ENCODE results near the gene GALNT14.

Gene GALNT14

GRCh38 chr2:30869988-30870387, 268.3 kb downstream of the GALNT14 start:
- no peak overlapping the region for H3K9ac ChIP-seq (ENCODE audit: low read depth in 1 of 2, low read length in 2 of 2)
- H3K9me3 ChIP-seq (ENCODE audit: control insufficient read depth in 2 of 2, low read length in 2 of 2), result no peaks in the 10 kb centered on the region
- H3K36me3 ChIP-seq (ENCODE audit: control insufficient read depth in 2 of 2, insufficient read depth in 2 of 2, low read length in 2 of 2), result no peaks in the 10 kb centered on the region
- H3K4me1 ChIP-seq (ENCODE audit: control insufficient read depth in 2 of 2, insufficient read depth in 2 of 2, low read length in 2 of 2), result no peaks in the 10 kb centered on the region
- H3K27ac ChIP-seq (ENCODE audit: low read depth in 2 of 2, low read length in 2 of 2), result no peak overlapping the region
- no peaks in the 10 kb centered on the region for H3K27me3 ChIP-seq (ENCODE audit: control insufficient read depth in 2 of 2, insufficient read depth in 2 of 2, low read length in 2 of 2)
- H3K4me3 ChIP-seq (ENCODE audit: low read length in 2 of 2), result no peak overlapping the region

- Histone ChIP-seq H3K36me3 (ENCODE audit: control insufficient read depth in 2 of 2, insufficient read depth in 2 of 2, low read length in 2 of 2) (no peaks in the 10 kb centered on the region), H3K9ac (ENCODE audit: low read depth in 1 of 2, low read length in 2 of 2) (no peak overlapping the region), H3K27me3 (ENCODE audit: control insufficient read depth in 2 of 2, insufficient read depth in 2 of 2, low read length in 2 of 2) (no peaks in the 10 kb centered on the region), H3K4me3 (ENCODE audit: low read length in 2 of 2) (no peak overlapping the region), H3K9me3 (ENCODE audit: control insufficient read depth in 2 of 2, low read length in 2 of 2) (no peaks in the 10 kb centered on the region), H3K27ac (ENCODE audit: low read depth in 2 of 2, low read length in 2 of 2) (no peak overlapping the region), H3K4me1 (ENCODE audit: control insufficient read depth in 2 of 2, insufficient read depth in 2 of 2, low read length in 2 of 2) (no peaks in the 10 kb centered on the region)
These were observed 270.9 kb downstream of the GALNT14 start for GRCh38 chr2:30867385-30867784.

GRCh38 chr2:30866974-30867373, 271.3 kb downstream of the GALNT14 start:
- Histone ChIP-seq H3K27ac (ENCODE audit: low read depth in 2 of 2, low read length in 2 of 2) (no peak overlapping the region), H3K4me3 (ENCODE audit: low read length in 2 of 2) (no peak overlapping the region), H3K9ac (ENCODE audit: low read depth in 1 of 2, low read length in 2 of 2) (no peak overlapping the region), H3K9me3 (ENCODE audit: control insufficient read depth in 2 of 2, low read length in 2 of 2) (no peaks in the 10 kb centered on the region), H3K27me3 (ENCODE audit: control insufficient read depth in 2 of 2, insufficient read depth in 2 of 2, low read length in 2 of 2) (no peaks in the 10 kb centered on the region), H3K36me3 (ENCODE audit: control insufficient read depth in 2 of 2, insufficient read depth in 2 of 2, low read length in 2 of 2) (no peaks in the 10 kb centered on the region), H3K4me1 (ENCODE audit: control insufficient read depth in 2 of 2, insufficient read depth in 2 of 2, low read length in 2 of 2) (no peaks in the 10 kb centered on the region)

- H3K27ac ChIP-seq (ENCODE audit: low read depth in 2 of 2, low read length in 2 of 2), result no peak overlapping the region
- H3K4me3 ChIP-seq (ENCODE audit: low read length in 2 of 2), result no peak overlapping the region
- no peaks in the 10 kb centered on the region for H3K4me1 ChIP-seq (ENCODE audit: control insufficient read depth in 2 of 2, insufficient read depth in 2 of 2, low read length in 2 of 2)
- no peaks in the 10 kb centered on the region for H3K36me3 ChIP-seq (ENCODE audit: control insufficient read depth in 2 of 2, insufficient read depth in 2 of 2, low read length in 2 of 2)
- no peak overlapping the region for H3K9ac ChIP-seq (ENCODE audit: low read depth in 1 of 2, low read length in 2 of 2)
- H3K27me3 ChIP-seq (ENCODE audit: control insufficient read depth in 2 of 2, insufficient read depth in 2 of 2, low read length in 2 of 2), result no peaks in the 10 kb centered on the region
- H3K9me3 ChIP-seq (ENCODE audit: control insufficient read depth in 2 of 2, low read length in 2 of 2), result no peaks in the 10 kb centered on the region
These were observed 272.2 kb downstream of the GALNT14 start for GRCh38 chr2:30865892-30866681.

- Histone ChIP-seq H3K9me3 (ENCODE audit: control insufficient read depth in 2 of 2, low read length in 2 of 2) (no peaks in the 10 kb centered on the region), H3K27ac (ENCODE audit: low read depth in 2 of 2, low read length in 2 of 2) (no peak overlapping the region), H3K36me3 (ENCODE audit: control insufficient read depth in 2 of 2, insufficient read depth in 2 of 2, low read length in 2 of 2) (no peaks in the 10 kb centered on the region), H3K9ac (ENCODE audit: low read depth in 1 of 2, low read length in 2 of 2) (no peak overlapping the region), H3K4me1 (ENCODE audit: control insufficient read depth in 2 of 2, insufficient read depth in 2 of 2, low read length in 2 of 2) (no peaks in the 10 kb centered on the region), H3K4me3 (ENCODE audit: low read length in 2 of 2) (no peak overlapping the region), H3K27me3 (ENCODE audit: control insufficient read depth in 2 of 2, insufficient read depth in 2 of 2, low read length in 2 of 2) (no peaks in the 10 kb centered on the region)
These were observed 273.0 kb downstream of the GALNT14 start for GRCh38 chr2:30865243-30865642.

GRCh38 chr2:30862054-30862651, 276.1 kb downstream of the GALNT14 start:
- H3K36me3 ChIP-seq (ENCODE audit: control insufficient read depth in 2 of 2, insufficient read depth in 2 of 2, low read length in 2 of 2), result no peaks in the 10 kb centered on the region
- no peak overlapping the region for H3K4me3 ChIP-seq (ENCODE audit: low read length in 2 of 2)
- no peaks in the 10 kb centered on the region for H3K9me3 ChIP-seq (ENCODE audit: control insufficient read depth in 2 of 2, low read length in 2 of 2)
- H3K27ac ChIP-seq (ENCODE audit: low read depth in 2 of 2, low read length in 2 of 2), result no peak overlapping the region
- H3K9ac ChIP-seq (ENCODE audit: low read depth in 1 of 2, low read length in 2 of 2), result no peak overlapping the region
- H3K27me3 ChIP-seq (ENCODE audit: control insufficient read depth in 2 of 2, insufficient read depth in 2 of 2, low read length in 2 of 2), result no peaks in the 10 kb centered on the region
- no peaks in the 10 kb centered on the region for H3K4me1 ChIP-seq (ENCODE audit: control insufficient read depth in 2 of 2, insufficient read depth in 2 of 2, low read length in 2 of 2)

GRCh38 chr2:30860726-30861125, 277.5 kb downstream of the GALNT14 start:
- Histone ChIP-seq H3K36me3 (ENCODE audit: control insufficient read depth in 2 of 2, insufficient read depth in 2 of 2, low read length in 2 of 2) (no peaks in the 10 kb centered on the region), H3K9ac (ENCODE audit: low read depth in 1 of 2, low read length in 2 of 2) (no peak overlapping the region), H3K4me3 (ENCODE audit: low read length in 2 of 2) (no peak overlapping the region), H3K27me3 (ENCODE audit: control insufficient read depth in 2 of 2, insufficient read depth in 2 of 2, low read length in 2 of 2) (no peaks in the 10 kb centered on the region), H3K9me3 (ENCODE audit: control insufficient read depth in 2 of 2, low read length in 2 of 2) (no peaks in the 10 kb centered on the region), H3K27ac (ENCODE audit: low read depth in 2 of 2, low read length in 2 of 2) (no peak overlapping the region), H3K4me1 (ENCODE audit: control insufficient read depth in 2 of 2, insufficient read depth in 2 of 2, low read length in 2 of 2) (no peaks in the 10 kb centered on the region)

Data from mucosa of rectum (tissue), 2 donors.